GM18508 (cell line): ENCODE results near the gene BFAR.
A peak's percentile ranks its signal among the peaks of the same experiment; 100 is the strongest.
"Not testable (repeated sequence)": the region's sequence is repeated elsewhere in the genome, so short reads cannot be mapped to it uniquely, and the experiment has no call there.

Experiments used
- ATAC-seq: cut with Tn5 transposase; IDR thresholded peaks from one replicate; pipeline ENCODE4 v1.9.1; 2021; ENCODE audit warnings: moderate number of reproducible peaks; ENCODE audit not compliant: insufficient read depth, unreplicated experiment

Gene BFAR

GRCh38 chr16:14685870-14686793 lies 53.4 kb downstream of the BFAR start:
- ATAC-seq: not testable (repeated sequence)

- not testable (repeated sequence) for ATAC-seq
Measured at GRCh38 chr16:14694129-14694528, 61.4 kb downstream of the BFAR start, which contains the start of gene PLA2G10. PLA2G10 (minus strand) TSS chr16:14694308; CDS start chr16:14694229, 79 bp downstream.

- not testable (repeated sequence) for ATAC-seq
Measured at GRCh38 chr16:14701859-14702258, 69.1 kb downstream of the BFAR start.

- ATAC-seq: not testable (repeated sequence)
Measured at GRCh38 chr16:14702672-14703071, 69.9 kb downstream of the BFAR start.

GRCh38 chr16:14703156-14704011 lies 70.6 kb downstream of the BFAR start, which contains the start of gene NPIPA3:
NPIPA3 (plus strand) TSS chr16:14703411; CDS start chr16:14708944, 5,533 bp downstream.
- peak; percentile 77 for ATAC-seq
